SIG-M5 (cell line): ENCODE results near the gene OGT.
"Not testable (repeated sequence)": the region's sequence is repeated elsewhere in the genome, so short reads cannot be mapped to it uniquely, and the experiment has no call there.

Experiments used
- DNase-seq: peaks from one replicate; lab custom pipeline; 2025; lab: John Stamatoyannopoulos, UW

OGT gene

DNA sequence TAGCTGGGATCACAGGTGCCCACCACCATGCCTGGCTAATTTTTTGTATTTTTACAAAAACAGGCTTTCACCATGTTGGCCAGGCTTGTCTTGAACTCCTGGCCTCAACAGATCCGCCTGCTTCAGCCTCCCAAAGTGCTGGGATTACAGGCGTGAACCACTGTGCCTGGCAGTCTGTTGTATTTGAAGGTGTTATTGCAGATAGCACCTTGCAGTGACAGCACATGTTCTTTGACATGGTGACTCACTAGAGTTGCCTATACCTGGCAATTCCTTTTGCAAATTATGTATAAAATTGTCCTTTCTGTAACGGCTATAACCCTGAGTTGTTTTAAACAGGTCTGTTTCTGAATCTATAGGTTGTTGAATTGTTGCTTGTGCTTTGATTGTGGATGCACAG lies 7.9 kb downstream of the OGT start:
- no peak for DNase-seq

DNA sequence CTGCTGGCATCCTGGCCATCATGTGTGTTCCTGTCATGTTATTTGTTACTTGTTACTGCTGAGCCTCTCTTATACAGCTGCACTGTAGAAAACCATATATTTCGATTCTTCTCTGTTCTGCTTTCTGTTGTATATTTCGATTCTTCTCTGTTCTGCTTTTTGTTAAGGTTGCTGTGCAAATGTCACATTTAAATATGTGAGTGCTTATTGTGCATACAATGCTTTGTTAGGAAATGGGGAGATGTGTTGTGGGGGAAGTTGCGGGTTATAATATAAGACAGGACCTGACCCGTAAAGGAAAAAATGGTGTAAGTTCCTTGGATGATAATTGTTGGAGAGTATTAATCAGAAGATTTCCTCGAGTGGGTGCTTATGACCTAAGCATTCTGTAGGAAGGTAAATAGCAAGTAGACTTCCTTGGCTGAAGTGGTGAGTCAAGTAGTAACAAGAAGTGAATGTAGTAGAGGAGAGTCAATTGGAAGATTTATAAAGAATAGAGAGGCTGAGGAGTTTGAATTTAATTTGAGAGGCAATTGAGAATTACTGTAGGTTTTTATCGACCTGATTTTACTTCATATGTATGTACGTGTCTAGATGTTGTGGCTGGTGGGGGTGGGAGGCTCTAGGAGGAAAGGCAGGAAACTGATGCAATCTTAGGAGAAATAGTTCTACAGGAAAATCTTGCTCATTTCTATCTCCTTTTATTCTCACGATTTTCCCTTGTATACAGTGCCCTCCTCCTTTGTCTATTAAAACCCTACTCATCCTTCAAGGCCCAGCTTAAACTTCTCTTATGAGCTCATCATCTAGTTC lies 8.5 kb downstream of the OGT start:
- peak; percentile 79 for DNase-seq

DNA sequence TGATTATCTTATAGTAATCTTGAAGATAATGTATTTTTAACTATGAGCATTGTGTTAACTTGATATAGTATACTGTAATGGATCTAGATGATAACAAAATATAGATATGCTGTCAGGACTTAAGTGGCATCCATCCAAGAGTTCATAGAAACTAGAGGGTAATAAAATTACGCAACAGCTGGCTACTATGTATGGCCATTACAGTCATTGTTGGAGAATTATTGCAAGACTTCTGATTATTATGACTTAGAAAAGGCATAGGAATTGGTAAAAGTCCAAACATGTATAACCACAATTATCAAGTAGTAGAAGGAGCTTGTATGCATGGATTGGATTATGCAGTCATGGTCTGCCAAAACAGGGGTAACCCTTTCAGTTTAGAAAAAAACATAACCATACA lies 9.5 kb downstream of the OGT start:
- no peak for DNase-seq

DNA sequence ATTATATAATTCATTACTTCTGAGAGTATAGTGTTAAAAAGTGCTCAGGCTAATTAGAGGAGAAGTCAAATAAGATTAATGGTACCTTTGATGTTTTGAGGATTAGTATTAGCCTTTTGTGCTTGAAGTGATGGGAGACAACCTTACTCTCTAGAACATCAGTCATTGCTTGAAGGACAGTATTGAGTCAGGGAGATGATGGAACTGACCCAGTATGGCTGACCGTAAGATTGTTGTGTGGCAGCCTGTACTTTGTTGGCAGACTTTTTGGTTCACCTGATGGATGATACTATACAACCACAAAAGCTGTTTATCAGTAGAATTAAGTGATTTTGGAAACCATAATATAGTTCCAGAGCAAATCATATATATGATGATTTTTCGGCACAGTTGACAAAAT lies 9.9 kb downstream of the OGT start:
- no peak for DNase-seq

DNA sequence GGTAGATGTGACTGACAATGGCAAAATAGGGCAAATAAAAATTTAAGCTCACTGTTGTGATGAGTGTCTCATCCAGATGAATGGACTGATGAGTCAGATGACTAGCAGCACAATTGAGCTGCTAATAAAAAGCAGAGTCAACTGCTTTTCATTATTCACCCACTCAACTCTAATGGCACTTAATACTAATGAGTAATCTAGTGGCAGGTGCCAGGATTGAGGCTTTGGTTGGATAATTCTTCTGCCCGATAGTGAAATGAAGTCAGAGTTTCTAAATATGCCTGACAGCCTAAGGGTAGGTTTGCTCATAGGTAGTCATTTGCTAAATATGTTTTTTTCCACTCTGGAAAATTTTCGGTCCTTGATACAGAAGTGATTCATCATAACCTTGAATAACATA lies 10.4 kb downstream of the OGT start:
- no peak for DNase-seq

DNA sequence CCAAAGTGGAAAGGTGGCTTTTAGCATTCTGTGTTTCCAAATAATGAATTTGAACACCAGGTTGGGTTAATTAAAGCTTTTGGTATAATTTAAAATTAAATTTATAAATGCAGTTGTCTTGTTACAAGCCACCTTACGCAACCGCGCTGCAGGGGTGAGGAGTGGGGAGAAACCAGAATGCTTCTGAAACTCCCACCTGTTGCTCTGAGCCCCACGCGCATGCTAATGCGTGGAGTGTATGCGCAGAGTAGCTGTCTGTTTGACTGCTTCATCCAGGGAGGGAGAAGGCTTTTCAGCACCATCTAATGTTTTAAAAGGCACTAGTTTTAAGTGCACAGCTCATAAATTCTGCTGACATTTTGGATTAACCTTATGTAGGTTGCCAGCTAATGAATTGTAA lies 12.5 kb downstream of the OGT start:
- DNase-seq, result no peak

DNA sequence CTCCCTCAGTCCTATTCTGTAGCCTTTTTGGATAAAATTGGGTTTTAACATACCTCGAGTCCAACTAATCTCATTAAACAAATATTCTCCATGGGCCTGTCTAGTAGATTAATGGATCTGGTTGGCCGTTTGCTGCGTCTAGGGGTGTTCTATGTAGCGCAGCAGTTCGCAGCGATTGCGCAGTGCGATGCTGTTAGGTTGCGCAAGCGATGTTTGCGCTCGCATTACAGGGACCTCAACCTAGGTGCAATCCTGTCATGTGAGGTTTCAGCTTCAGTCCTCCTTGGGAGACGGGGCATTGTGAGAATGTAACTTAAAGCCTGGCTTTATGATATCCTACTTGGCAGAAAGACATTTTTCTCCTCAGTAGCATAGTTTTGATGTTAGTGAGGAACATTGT lies 14.0 kb downstream of the OGT start:
- no peak for DNase-seq

DNA sequence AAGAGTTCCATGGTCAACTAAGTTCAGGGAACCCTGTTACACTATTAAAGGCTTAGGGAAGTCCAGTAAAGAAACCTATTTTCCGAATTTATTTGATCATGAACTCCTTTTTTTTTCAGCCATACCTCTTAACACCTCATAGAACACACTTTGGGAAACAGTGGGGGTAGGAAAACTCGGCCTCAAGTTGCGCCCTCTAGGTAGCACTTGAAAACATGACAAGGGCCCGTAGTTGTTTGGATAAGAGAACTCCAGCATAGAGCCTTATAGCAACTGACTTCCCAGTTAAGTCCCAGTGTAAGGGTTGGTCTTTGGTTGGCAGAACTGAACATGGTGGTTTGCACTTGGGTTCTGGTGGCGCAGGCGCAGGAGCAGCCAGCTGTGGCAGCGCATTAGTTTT lies 14.4 kb downstream of the OGT start:
- DNase-seq, result no peak

DNA sequence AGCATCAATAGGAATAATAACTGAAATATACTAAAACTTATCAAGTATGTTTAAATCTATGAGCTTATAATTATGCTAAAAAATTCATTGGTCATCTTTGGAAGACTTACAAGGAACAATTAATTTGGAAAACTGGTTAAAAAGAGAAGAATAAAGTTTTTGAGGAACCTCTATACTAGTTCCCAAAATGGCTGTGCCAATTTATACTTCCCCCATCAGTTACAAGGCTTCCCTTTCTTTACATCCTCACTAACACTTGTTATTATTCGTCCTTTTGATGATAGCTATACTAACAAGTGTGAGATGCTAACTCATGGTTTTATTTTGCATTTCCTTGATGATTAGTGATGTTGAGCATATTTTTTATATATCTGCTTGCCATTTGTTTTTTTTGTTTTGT lies 17.1 kb downstream of the OGT start:
- DNase-seq, result no peak

DNA sequence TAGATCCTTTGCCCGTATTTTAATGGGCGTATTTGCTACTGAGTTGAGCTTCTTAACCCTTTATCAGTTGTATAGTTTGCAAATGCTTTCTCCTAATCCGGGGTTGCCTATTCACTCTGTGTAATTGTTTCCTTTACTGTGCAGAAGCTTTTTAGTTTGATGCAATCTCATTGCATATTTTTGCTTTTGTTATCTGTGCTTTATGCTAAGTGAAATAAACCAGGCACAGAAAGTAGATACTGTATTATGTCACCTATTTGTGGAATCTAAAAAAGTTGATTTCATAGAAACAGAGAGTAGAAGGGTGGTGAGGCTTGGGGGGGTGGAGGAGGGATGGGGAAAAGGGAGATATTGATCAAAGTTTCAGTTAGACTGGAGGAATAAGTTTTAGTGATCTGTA lies 17.7 kb downstream of the OGT start:
- DNase-seq, result no peak

DNA sequence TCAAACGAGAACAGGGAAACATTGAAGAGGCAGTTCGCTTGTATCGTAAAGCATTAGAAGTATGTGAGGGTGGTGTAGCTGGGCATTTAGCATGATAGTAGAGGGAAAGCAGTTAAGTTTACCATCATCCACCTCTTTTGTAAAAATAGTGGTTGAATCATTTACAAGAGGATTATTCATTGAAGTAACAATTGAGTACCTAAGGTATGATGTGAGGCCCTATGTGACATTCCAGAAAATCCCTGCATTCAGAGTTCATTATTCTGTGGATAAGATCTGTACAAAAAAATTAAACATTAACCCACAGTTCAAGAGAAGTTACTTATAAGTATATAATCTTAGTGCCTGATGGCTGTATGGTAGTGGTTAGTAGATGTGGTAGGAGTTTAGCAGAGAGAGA lies 23.1 kb downstream of the OGT start:
- DNase-seq, result no peak

DNA sequence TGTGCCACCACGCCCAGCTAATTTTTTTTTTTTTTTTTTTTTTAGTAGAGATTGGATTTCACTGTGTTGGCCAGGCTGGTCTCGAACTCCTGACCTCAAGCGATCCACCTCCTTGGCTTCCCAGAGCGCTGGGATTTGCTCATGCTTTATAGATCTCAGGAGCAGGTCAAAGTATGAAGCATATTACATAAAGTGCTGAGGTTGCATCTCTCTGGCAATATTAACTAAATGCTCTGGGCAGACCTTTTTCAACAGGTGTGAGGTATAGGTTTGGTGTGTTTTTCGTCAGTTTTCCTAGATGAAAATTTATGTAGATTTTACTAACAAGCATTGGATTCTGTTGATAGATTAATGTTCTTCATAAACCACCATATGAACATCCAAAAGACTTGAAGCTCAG lies 26.0 kb downstream of the OGT start:
- no peak for DNase-seq

DNA sequence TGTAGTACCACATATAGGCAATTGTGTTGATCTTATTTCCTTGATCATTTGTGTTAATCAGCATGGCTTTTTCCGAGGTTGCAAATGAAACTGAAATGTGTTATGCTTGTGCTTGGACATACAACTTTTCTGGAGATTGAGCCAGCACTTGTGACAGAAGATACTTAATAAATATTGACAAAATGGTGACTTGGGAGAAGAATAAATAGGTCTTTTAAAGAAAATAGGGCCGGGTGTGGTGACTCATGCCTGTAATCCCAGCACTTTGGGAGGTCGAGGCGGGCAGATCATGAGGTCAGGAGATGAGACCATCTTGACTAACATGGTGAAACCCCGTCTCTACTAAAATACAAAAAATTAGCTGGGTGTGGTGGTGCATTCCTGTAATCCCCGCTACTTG lies 26.9 kb downstream of the OGT start:
- DNase-seq, result not testable (repeated sequence)

DNA sequence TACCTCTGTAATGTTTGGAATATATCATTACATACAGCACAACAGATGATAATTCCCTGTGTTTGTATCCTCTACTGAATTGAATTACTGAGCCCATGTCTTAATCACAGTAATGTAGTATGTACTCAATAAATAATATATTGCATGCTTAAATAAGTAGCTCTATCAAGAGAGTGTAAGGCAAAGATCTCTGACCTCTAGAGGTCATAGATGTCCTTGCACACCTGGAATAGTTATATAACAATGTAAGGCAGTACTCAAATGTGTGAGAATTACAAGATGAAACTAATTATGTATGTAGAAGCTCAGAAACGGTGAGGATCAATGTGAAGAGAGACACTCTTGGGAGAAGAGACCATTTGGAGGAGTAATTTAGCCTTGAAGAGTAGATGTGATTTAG lies 31.0 kb downstream of the OGT start:
- DNase-seq, result no peak

DNA sequence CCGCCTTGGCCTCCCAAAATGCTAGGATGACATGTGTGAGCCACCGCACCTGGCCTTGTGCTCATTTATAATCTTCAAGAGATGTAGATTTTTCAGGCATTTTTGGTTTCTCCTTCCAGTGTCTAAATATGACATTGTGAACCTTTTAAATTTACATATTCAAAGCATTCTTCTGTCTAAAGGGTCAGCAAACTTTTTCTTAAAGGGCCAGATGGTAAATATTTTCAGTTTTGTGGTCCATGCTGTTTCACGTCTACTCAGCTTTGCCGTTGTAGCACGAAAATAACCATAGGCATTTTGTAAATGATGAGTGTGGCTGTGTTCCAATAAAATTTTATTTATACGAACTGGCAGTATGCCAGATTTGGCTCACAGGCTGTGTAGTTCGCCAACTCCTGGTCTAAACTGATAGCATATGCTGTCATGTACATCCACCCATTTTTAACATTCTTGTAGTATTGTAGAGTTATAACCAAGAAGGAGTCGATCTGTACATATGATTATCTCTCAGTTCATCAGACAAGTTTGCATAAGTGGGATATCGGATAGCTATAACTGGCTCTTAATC lies 32.7 kb downstream of the OGT start:
- no peak for DNase-seq

DNA sequence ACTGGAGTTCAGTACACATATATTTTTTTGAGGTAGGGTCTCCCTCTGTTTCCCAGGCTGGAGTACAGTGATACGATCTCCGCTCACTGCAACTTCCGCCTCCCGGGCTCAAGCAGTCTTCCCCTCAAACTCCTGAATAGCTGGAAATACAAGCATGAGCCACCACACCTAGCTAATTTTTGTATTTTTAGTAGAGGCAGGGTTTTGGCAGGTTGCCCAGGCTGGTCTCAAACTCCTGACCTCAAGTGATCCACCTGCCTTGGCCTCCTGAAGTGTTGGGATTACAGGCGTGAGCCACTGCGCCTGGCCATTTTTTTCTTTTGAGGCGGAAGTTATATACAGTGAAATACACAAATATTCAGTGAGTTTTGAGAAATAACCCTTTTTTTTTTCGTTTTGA lies 38.5 kb downstream of the OGT start:
- not testable (repeated sequence) for DNase-seq

DNA sequence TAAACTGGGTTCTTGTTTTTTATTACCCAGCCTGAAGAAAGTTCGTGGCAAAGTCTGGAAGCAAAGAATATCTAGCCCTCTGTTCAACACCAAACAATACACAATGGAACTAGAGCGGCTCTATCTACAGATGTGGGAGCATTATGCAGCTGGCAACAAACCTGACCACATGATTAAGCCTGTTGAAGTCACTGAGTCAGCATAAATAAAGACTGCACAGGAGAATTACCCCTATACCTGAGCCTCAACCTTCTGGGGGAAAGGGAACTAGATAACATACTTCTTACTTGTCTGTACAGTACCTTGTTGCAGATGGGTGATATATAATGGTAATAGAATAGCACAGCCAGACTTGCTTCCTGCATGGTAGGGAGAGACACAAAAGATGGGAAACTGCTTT lies 40.7 kb downstream of the OGT start:
- DNase-seq, result no peak

DNA sequence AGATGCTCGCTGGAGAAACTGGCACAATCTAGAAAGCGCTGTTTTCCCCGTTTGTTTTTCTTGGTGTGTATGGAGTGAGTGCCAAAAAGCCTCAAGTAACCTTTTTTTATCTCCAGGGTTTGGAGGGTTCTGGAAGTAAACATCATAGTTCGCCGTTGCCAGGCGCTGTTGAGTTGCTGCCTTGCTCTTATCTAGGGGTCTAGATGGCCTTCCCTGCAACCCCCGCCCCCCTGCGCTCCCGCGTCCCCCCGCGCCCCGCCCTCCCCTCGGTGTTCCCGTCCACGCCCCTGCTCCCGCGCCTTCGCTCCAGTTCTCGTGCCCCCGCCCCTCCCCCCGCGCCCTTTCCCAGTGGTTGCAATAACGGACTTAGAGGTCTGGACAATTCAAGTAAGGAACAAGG lies 44.8 kb downstream of the OGT start:
- DNase-seq, result no peak

DNA sequence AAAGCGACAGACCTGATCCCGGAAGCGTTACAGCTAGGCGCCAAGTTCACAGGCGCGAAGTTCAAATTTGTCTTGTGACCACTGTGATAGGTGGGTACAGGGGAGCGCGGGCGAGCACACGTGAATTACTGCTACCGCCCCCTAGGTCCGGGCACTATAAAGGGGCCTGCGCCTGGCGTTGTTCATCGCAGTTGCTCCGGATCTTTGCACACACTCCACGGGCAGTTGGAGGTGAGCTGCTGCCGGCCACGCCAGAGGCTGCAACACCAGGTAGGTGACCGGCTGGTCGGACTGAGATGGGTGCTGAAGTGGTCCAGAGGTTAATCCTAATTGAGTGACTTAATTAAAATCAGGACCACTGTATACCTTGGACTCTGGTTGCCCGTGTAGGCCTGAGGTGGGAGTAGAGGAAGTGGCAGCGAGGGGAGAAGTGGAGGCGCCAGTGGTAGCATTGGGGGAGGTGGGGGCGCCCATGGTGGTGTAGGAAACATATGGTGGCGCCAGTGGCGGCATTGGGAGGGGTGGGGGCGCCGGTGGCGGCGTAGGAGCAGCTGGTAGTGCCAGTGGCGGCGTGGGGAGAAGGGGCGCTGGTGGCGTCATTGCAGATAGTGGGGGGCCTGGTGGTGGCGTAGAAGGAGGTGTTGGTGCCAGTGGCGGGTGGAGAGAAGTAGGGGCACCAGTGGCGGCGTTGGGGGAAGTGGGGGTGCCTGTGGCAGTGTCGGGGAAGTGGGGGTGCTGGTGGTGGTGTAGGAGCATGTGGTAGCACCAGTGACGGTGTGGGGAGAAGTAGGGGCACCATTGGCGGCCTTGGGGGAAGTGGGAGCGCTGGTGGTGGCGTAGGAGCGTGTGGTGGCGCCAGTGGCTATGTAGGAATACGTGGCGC lies 45.6 kb downstream of the OGT start, which contains the start of gene GCNA:
TSS of gene GCNA (plus strand) at position 185 of the 883 bp plus-strand sequence. CDS start 2,385 bp downstream, outside the sequence.
- no peak for DNase-seq

DNA sequence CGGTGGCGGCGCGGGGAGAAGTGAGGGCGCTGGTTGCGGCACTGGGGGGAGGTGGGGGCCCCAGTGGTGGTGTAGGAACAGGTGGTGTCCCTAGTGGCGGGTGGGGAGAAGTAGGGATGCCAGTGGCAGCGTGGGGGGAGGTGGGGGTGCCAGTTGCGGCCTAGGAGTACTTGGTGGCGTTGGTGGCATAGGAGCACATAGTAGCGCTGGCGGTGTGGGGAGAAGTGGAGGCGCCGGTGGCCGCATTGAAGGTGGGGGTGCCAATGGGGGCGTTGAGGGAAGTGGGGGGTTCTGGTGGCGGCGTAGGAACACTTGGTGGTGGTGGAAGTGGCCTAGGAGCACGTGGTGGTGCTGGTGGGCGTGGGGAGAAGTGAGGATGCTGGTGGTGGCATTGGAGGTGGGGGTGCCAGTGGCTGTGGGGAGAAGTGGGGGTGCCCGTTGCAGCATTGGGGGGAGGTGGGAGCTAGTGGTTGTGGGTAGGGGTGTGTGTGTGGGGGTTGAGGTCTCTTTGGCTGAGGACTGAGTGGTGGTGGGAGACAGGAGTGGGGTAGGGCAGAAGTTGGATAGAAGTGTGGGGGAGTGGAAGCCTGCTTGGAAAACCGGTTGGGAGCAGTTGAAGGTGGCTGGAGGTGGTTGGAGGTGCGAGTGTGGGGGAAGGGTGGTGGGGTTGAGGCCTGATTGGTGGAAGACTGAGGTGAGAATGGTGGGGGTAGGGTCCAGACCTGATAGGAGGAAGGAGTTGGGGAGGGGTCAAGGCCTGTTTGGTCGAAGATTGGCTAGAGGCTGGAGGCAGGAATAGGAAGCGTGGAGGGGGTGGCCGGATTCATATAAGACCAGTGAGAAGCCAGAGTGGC lies 46.5 kb downstream of the OGT start:
- DNase-seq, result no peak

DNA sequence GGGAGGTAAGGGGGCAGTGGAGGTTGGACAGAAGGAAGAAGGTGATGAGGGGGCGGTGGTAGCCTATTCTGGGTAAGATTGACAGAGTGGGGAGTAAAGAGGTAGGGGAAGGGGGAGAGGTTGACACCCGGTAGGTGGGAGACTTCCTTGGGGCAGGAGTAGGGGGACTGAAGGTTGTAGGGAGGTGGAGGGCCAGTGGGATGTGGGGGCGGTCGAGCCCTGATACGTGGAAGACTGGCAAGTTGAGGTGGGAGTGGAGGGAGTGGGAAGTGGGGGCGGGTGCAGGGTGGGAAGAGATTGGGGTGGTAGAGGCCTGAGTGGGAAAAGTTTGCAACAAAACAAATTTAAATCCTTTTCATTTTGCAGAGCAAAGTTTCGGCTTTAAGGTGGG lies 47.1 kb downstream of the OGT start:
- DNase-seq, result no peak

DNA sequence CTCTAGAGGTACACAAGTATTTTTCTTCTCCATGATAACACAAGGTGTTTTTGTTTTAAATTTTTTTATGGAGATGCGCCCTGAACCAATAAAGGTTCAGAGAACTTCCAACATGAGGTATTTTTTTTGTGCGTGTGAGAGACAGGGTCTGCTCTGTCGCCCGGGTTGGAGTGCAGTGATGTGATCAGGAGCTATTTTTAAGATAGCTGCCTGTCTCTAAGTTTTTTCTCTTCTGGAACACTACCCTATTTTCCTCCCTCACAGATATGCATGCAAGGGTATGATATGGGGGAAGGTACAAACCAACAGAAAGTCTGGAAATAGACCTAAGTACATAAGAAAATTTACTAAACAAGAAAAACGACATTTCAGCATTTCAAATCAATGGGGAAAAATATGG lies 48.3 kb downstream of the OGT start:
- DNase-seq, result no peak
